ENCODE measurements around the gene GMNN. TPM values are rescaled to one million over a fixed set of nuclear protein-coding genes. Genes with fewer than 3 reads are reported as not detected.

GMNN gene
- total and polyA plus RNA-seq, 8 donors: 2.7 to 142 (median 29.3) TPM; not detected in 1

- TF ChIP-seq POLR2AphosphoS5 (IDR thresholded peaks at IDR 0.05) (no peak), POLR2A (IDR thresholded peaks at IDR 0.05) (no peak), CTCF (IDR thresholded peaks at IDR 0.05) (no peak), EP300 (IDR thresholded peaks at IDR 0.05) (no peak)
- no peak for DNase-seq
- intact Hi-C loops (cut with DNase I; ENCODE audit: low total_unique reads): no loop called here
- H3K27me3 ChIP-seq: no peaks in the 10 kb centered on the region
- no peak overlapping the region for H3K27ac ChIP-seq
- H3K36me3 ChIP-seq: peaks cover 7 to 40% (median 32%) of the 10 kb centered on the region in 4 donors
- H3K4me1 ChIP-seq: no peaks in the 10 kb centered on the region
- H3K4me3 ChIP-seq: no peak overlapping the region
- H3K9me3 ChIP-seq: no peaks in the 10 kb centered on the region
- 77 to 96% (median 85%) methylated on average over 2 of the region's 2 CpGs for WGBS, 5 donors
These were observed 48.4 kb downstream of the GMNN start for GRCh38 chr6:24823185-24823584.

DNA sequence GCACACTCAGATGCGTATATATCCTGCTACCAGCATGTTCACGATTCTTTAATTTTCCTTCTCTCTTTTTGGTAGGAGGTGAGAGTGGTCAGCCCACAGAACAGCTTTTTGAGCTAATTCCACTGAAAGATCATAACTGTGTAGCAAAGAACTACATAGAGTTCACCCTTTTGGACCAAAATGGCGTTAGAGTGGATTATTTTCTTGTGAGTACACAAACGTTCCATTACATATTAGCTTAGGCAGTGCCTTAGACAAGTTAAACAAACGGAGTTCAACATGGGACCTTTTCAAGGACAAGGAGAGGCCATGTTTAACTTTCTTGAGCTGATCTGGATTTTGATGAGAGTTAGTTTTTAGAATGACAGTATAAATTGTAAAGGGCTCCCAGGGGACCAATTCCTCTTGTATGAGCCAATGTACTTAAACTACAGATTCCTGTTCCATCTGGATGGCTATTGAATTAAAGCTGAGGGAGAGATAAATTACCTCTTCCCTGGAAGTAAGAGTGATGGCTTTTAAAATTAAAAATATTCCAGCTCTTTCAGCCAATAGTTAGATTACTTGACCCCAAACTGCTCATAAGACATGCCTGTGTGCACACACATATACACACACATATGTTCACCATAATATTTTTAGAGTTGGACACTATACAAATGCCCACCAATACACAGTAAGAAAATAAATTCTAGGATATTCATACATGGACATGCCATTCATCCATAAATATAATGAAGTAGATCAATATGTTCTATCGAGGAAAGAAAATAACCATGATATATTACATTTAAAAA is 49.6 kb downstream of the GMNN start:
- H3K27me3 ChIP-seq: no peaks in the 10 kb centered on the region
- TF ChIP-seq POLR2A (IDR thresholded peaks at IDR 0.05): no peak
- no peak for TF ChIP-seq EP300 (IDR thresholded peaks at IDR 0.05)
- no peak for TF ChIP-seq POLR2AphosphoS5 (IDR thresholded peaks at IDR 0.05)
- no peak for TF ChIP-seq CTCF (IDR thresholded peaks at IDR 0.05)
- no peak overlapping the region for H3K4me3 ChIP-seq
- H3K27ac ChIP-seq: peak overlapping the region in 2 of 5 donors; percentile 1 to 5
- no peaks in the 10 kb centered on the region for H3K4me1 ChIP-seq
- no peaks in the 10 kb centered on the region for H3K9me3 ChIP-seq
- WGBS, 5 donors: 59 to 73% (median 69%) methylated on average over 6 of the region's 6 CpGs
- peaks cover 7 to 47% (median 33%) of the 10 kb centered on the region in 4 donors for H3K36me3 ChIP-seq
- DNase-seq: peak in 1 of 2 donors; percentile 28
- intact Hi-C loops (cut with DNase I; ENCODE audit: low total_unique reads): no loop called here

GRCh38 chr6:24825130-24825630 is 50.4 kb downstream of the GMNN start:
- H3K9me3 ChIP-seq: no peaks in the 10 kb centered on the region
- DNase-seq: peak in 1 of 2 donors; percentile 28
- no peak overlapping the region for H3K4me3 ChIP-seq
- no peaks in the 10 kb centered on the region for H3K4me1 ChIP-seq
- WGBS, 5 donors: 60 to 80% (median 66%) methylated on average over 2 of the region's 2 CpGs
- H3K27me3 ChIP-seq: no peaks in the 10 kb centered on the region
- H3K27ac ChIP-seq: no peak overlapping the region
- intact Hi-C loops (cut with DNase I; ENCODE audit: low total_unique reads): no loop called here
- TF ChIP-seq POLR2A (IDR thresholded peaks at IDR 0.05): no peak
- TF ChIP-seq CTCF (IDR thresholded peaks at IDR 0.05): no peak
- no peak for TF ChIP-seq POLR2AphosphoS5 (IDR thresholded peaks at IDR 0.05)
- no peak for TF ChIP-seq EP300 (IDR thresholded peaks at IDR 0.05)
- H3K36me3 ChIP-seq: peaks cover 7 to 47% (median 33%) of the 10 kb centered on the region in 4 donors

DNA sequence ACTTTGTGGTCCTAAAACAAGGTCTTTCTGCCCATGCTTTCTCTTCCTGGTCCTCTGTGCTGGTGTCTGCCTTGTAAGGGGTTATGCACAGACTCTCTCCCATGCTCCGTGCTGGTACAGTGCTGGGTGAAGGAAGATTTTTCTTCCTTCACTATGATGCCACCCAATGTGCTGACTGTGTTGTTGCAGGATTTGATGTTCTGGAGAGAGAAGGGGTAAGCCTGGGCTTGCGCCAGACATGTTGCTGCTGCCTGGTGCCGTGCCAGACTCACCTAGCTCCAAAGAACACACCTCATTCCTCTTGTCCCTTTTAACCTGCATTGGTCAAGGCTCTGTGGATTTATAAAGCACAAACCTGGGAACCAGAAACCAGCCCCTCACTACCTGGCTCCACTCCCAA is 52.4 kb downstream of the GMNN start:
- Histone ChIP-seq H3K27ac (no peak overlapping the region), H3K27me3 (no peaks in the 10 kb centered on the region), H3K4me3 (no peak overlapping the region), H3K36me3 (peaks cover 7 to 59% (median 42%) of the 10 kb centered on the region in 4 donors), H3K9me3 (no peaks in the 10 kb centered on the region), H3K4me1 (no peaks in the 10 kb centered on the region)
- intact Hi-C loops (cut with DNase I; ENCODE audit: low total_unique reads): no loop called here
- TF ChIP-seq EP300 (IDR thresholded peaks at IDR 0.05) (no peak), CTCF (IDR thresholded peaks at IDR 0.05) (no peak), POLR2A (IDR thresholded peaks at IDR 0.05) (no peak), POLR2AphosphoS5 (IDR thresholded peaks at IDR 0.05) (no peak)
- WGBS, 5 donors: 57 to 83% (median 61%) methylated on average over 3 of the region's 3 CpGs
- peak; percentile 25 to 64 for DNase-seq

All from stomach (tissue), 9 donors.